Measurements from ENCODE around the gene GABPB2.

The GABPB2 gene

GRCh38 chr1:151047591-151047924, 23.0 kb upstream of the GABPB2 start, which contains the start of gene C1orf56:
Gene C1orf56 (plus strand): TSS chr1:151047751. CDS start chr1:151047848, 97 bp downstream.
- H4K20me1 ChIP-seq (ENCODE audit: insufficient read depth, low read length) = no peaks in the 10 kb centered on the region
- peak within 1 kb of the TSS; percentile 81 for H3K4me3 ChIP-seq (ENCODE audit: low read depth, low read length, poor library complexity, severe bottlenecking)
- H3K27ac ChIP-seq (ENCODE audit: low read depth, low read length, poor library complexity, severe bottlenecking) = no peak within 1 kb of the TSS
- peak within 1 kb of the TSS; percentile 52 for H2AFZ ChIP-seq (ENCODE audit: low read length)
- H3K4me1 ChIP-seq (ENCODE audit: insufficient read depth, low read length, severe bottlenecking) = peaks cover 17% of the 10 kb centered on the region
- H3K27me3 ChIP-seq (ENCODE audit: insufficient read depth, low read length) = no peaks in the 10 kb centered on the region
- H3K4me2 ChIP-seq (ENCODE audit: low read length) = peak within 1 kb of the TSS; percentile 93
- peak within 1 kb of the TSS; percentile 81 for H3K9ac ChIP-seq (ENCODE audit: low read length)
- H3K79me2 ChIP-seq (ENCODE audit: insufficient read depth, low read length) = no peaks in the 10 kb centered on the region
- H3K9me2 ChIP-seq (ENCODE audit: low read depth, low read length) = no peaks in the 10 kb centered on the region
- H3K36me3 ChIP-seq (ENCODE audit: insufficient read depth, low read length) = peaks cover 28% of the 10 kb centered on the region
- peaks cover 13% of the 10 kb centered on the region; the same call in 1 of the 2 replicates for H3F3A ChIP-seq (ENCODE audit: insufficient read depth, low read length)
- no peak for TF ChIP-seq EZH2 (IDR thresholded peaks at IDR 0.05; ENCODE audit: borderline replicate concordance, low read length)
- no peak for TF ChIP-seq CTCF (IDR thresholded peaks at IDR 0.05; ENCODE audit: low read length)
- no peaks in the 10 kb centered on the region for H3K9me3 ChIP-seq (ENCODE audit: low read length)

GRCh38 chr1:151047925-151048644, 22.5 kb upstream of the GABPB2 start:
- peak overlapping the region; percentile 27 for H2AFZ ChIP-seq (ENCODE audit: low read length)
- H3K27me3 ChIP-seq (ENCODE audit: insufficient read depth, low read length) = no peaks in the 10 kb centered on the region

GRCh38 chr1:151048645-151049032, 21.9 kb upstream of the GABPB2 start:
- no peak overlapping the region for H3K27ac ChIP-seq (ENCODE audit: low read depth, low read length, poor library complexity, severe bottlenecking)
- H3F3A ChIP-seq (ENCODE audit: insufficient read depth, low read length) = peaks cover 13% of the 10 kb centered on the region; the same call in 1 of the 2 replicates
- H3K9ac ChIP-seq (ENCODE audit: low read length) = peak overlapping the region; percentile 81; the same call in 1 of the 2 replicates
- H3K4me3 ChIP-seq (ENCODE audit: low read depth, low read length, poor library complexity, severe bottlenecking) = peak overlapping the region; percentile 81
- 0 out of 2 replicates have a peak, but pooled peaks have one; percentile 12 for TF ChIP-seq CTCF (IDR thresholded peaks at IDR 0.05; ENCODE audit: low read length)
- TF ChIP-seq EZH2 (IDR thresholded peaks at IDR 0.05; ENCODE audit: borderline replicate concordance, low read length) = no peak
- no peaks in the 10 kb centered on the region for H3K79me2 ChIP-seq (ENCODE audit: insufficient read depth, low read length)
- H3K4me1 ChIP-seq (ENCODE audit: insufficient read depth, low read length, severe bottlenecking) = peaks cover 17% of the 10 kb centered on the region
- peak overlapping the region; percentile 93 for H3K4me2 ChIP-seq (ENCODE audit: low read length)
- no peaks in the 10 kb centered on the region for H4K20me1 ChIP-seq (ENCODE audit: insufficient read depth, low read length)
- no peaks in the 10 kb centered on the region for H3K9me3 ChIP-seq (ENCODE audit: low read length)
- H3K27me3 ChIP-seq (ENCODE audit: insufficient read depth, low read length) = no peaks in the 10 kb centered on the region
- H3K9me2 ChIP-seq (ENCODE audit: low read depth, low read length) = no peaks in the 10 kb centered on the region
- no peak overlapping the region for H2AFZ ChIP-seq (ENCODE audit: low read length)
- H3K36me3 ChIP-seq (ENCODE audit: insufficient read depth, low read length) = peaks cover 38% of the 10 kb centered on the region

More at GRCh38 chr1:151047925-151048644, 22.5 kb upstream of the GABPB2 start:
- peak overlapping the region; percentile 81 for H3K4me3 ChIP-seq (ENCODE audit: low read depth, low read length, poor library complexity, severe bottlenecking)
- H3K79me2 ChIP-seq (ENCODE audit: insufficient read depth, low read length) = no peaks in the 10 kb centered on the region
- peaks cover 13% of the 10 kb centered on the region; the same call in 1 of the 2 replicates for H3F3A ChIP-seq (ENCODE audit: insufficient read depth, low read length)
- peak overlapping the region; percentile 93 for H3K4me2 ChIP-seq (ENCODE audit: low read length)
- H3K27ac ChIP-seq (ENCODE audit: low read depth, low read length, poor library complexity, severe bottlenecking) = no peak overlapping the region
- H4K20me1 ChIP-seq (ENCODE audit: insufficient read depth, low read length) = no peaks in the 10 kb centered on the region
- H3K36me3 ChIP-seq (ENCODE audit: insufficient read depth, low read length) = peaks cover 33% of the 10 kb centered on the region
- peak overlapping the region; percentile 81 for H3K9ac ChIP-seq (ENCODE audit: low read length)
- no peaks in the 10 kb centered on the region for H3K9me3 ChIP-seq (ENCODE audit: low read length)
- H3K9me2 ChIP-seq (ENCODE audit: low read depth, low read length) = no peaks in the 10 kb centered on the region
- peak; percentile 60 for TF ChIP-seq CTCF (IDR thresholded peaks at IDR 0.05; ENCODE audit: low read length)
- no peak for TF ChIP-seq EZH2 (IDR thresholded peaks at IDR 0.05; ENCODE audit: borderline replicate concordance, low read length)
- H3K4me1 ChIP-seq (ENCODE audit: insufficient read depth, low read length, severe bottlenecking) = peaks cover 17% of the 10 kb centered on the region
